Loucy (cell line): ENCODE data around the gene AJM1.

Experiments
- H2AFZ ChIP-seq: fragments of 200-600 bp; sonication (generic); 2 replicates; pipeline ENCODE4 v1.6.0; 2016; ENCODE audit warnings: antibody characterized with exemption, mild to moderate bottlenecking, low read length, moderate library complexity
- H3F3A ChIP-seq: fragments of 200-600 bp; 2 replicates; pipeline ENCODE4 v1.6.0; 2016; ENCODE audit warnings: antibody characterized with exemption, low read depth, mild to moderate bottlenecking
- H3K27me3 ChIP-seq: fragments of 200-600 bp; sonication (generic); 2 replicates; pipeline ENCODE4 v1.6.1; 2014; ENCODE audit warnings: low read length, mild to moderate bottlenecking; ENCODE audit not compliant: insufficient read depth, poor library complexity, severe bottlenecking
- H3K36me3 ChIP-seq: fragments of 200-600 bp; sonication (generic); 2 replicates; pipeline ENCODE4 v1.6.1; 2016; ENCODE audit warnings: low read length; ENCODE audit not compliant: insufficient read depth
- H3K4me1 ChIP-seq: fragments of 200-600 bp; sonication (generic); 2 replicates; pipeline ENCODE4 v1.5.1; 2014; ENCODE audit warnings: low read length, mild to moderate bottlenecking; ENCODE audit not compliant: insufficient read depth, poor library complexity, severe bottlenecking
- H3K4me2 ChIP-seq: fragments of 200-600 bp; sonication (generic); 2 replicates; pipeline ENCODE4 v1.6.0; 2014; ENCODE audit warnings: antibody characterized with exemption, low read length, low read depth, mild to moderate bottlenecking; ENCODE audit not compliant: poor library complexity, severe bottlenecking
- H3K4me3 ChIP-seq: fragments of 200-600 bp; sonication (generic); 2 replicates; pipeline ENCODE4 v1.5.1; 2014; ENCODE audit warnings: low read length, mild to moderate bottlenecking, mixed read lengths; ENCODE audit not compliant: poor library complexity, severe bottlenecking
- H3K79me2 ChIP-seq: fragments of 200-600 bp; sonication (generic); 2 replicates; pipeline ENCODE4 v1.6.1; 2014; ENCODE audit warnings: low read length; ENCODE audit not compliant: insufficient read depth
- H3K9ac ChIP-seq: fragments of 200-600 bp; sonication (generic); 2 replicates; pipeline ENCODE4 v1.6.0; 2014; ENCODE audit warnings: mild to moderate bottlenecking, low read depth, low read length, moderate library complexity; ENCODE audit not compliant: poor library complexity, severe bottlenecking
- H3K9me2 ChIP-seq: fragments of 200-600 bp; sonication (generic); replicated peaks from 2 replicates; pipeline ENCODE4 v1.6.1; 2016; ENCODE audit warnings: low read depth, low read length, mixed read lengths
- H3K9me3 ChIP-seq: fragments of 200-600 bp; sonication (generic); 2 replicates; pipeline ENCODE4 v1.6.1; 2014; ENCODE audit warnings: mild to moderate bottlenecking, antibody characterized with exemption, low read length, low read depth; ENCODE audit not compliant: insufficient read depth
- H4K20me1 ChIP-seq: fragments of 200-600 bp; sonication (generic); 2 replicates; pipeline ENCODE4 v1.6.0; 2014; ENCODE audit warnings: antibody characterized with exemption, low read length, mild to moderate bottlenecking; ENCODE audit not compliant: insufficient read depth, poor library complexity, severe bottlenecking
- CTCF ChIP-seq: fragments of 200-600 bp; sonication (generic); conservative IDR thresholded peaks from 2 replicates; pipeline ENCODE4 v1.5.1; 2014; ENCODE audit warnings: mild to moderate bottlenecking, antibody characterized with exemption, low read length
- EZH2phosphoT487 ChIP-seq: fragments of 200-600 bp; IDR thresholded peaks from 2 replicates; pipeline ENCODE4 v1.6.1; 2018; ENCODE audit warnings: antibody characterized with exemption, mild to moderate bottlenecking, moderate library complexity, borderline replicate concordance

AJM1 gene

GRCh38 chr9:136808075-136808805 is 34.0 kb upstream of the AJM1 start:
- Histone ChIP-seq H3K27me3 (no peaks in the 10 kb centered on the region), H3K79me2 (peaks cover 66% of the 10 kb centered on the region), H3K4me2 (peak overlapping the region; percentile 91), H3K36me3 (no peaks in the 10 kb centered on the region), H2AFZ (peak overlapping the region; percentile 86), H3F3A (no peaks in the 10 kb centered on the region), H4K20me1 (peaks cover 41% of the 10 kb centered on the region), H3K4me1 (peaks cover 53% of the 10 kb centered on the region), H3K4me3 (peak overlapping the region; percentile 84), H3K9ac (peak overlapping the region; percentile 70), H3K9me3 (no peaks in the 10 kb centered on the region), H3K9me2 (no peaks in the 10 kb centered on the region)
- TF ChIP-seq EZH2phosphoT487, result no peak

GRCh38 chr9:136808806-136809158 is 33.5 kb upstream of the AJM1 start:
- Histone ChIP-seq H3K9ac (peak overlapping the region; percentile 70), H2AFZ (no peak overlapping the region), H3K9me3 (no peaks in the 10 kb centered on the region), H3K36me3 (no peaks in the 10 kb centered on the region), H3K4me1 (peaks cover 54% of the 10 kb centered on the region), H3K4me2 (peak overlapping the region; percentile 91), H3F3A (no peaks in the 10 kb centered on the region), H3K79me2 (peaks cover 71% of the 10 kb centered on the region), H3K27me3 (no peaks in the 10 kb centered on the region), H3K9me2 (no peaks in the 10 kb centered on the region), H4K20me1 (peaks cover 41% of the 10 kb centered on the region), H3K4me3 (peak overlapping the region; percentile 84)
- no peak for TF ChIP-seq CTCF

GRCh38 chr9:136814725-136815421 is 27.4 kb upstream of the AJM1 start:
- H3K36me3 ChIP-seq, result no peaks in the 10 kb centered on the region
- H3K9ac ChIP-seq, result no peak overlapping the region
- TF ChIP-seq CTCF (no peak), EZH2phosphoT487 (no peak)
- H3K27me3 ChIP-seq, result no peaks in the 10 kb centered on the region
- peaks cover 28% of the 10 kb centered on the region for H3K4me1 ChIP-seq
- H4K20me1 ChIP-seq, result peaks cover 17% of the 10 kb centered on the region
- H3K4me3 ChIP-seq, result no peak overlapping the region
- H3K4me2 ChIP-seq, result no peak overlapping the region
- H3K79me2 ChIP-seq, result peaks cover 45% of the 10 kb centered on the region
- no peaks in the 10 kb centered on the region for H3K9me2 ChIP-seq
- H3K9me3 ChIP-seq, result no peaks in the 10 kb centered on the region
- no peak overlapping the region for H2AFZ ChIP-seq
- H3F3A ChIP-seq, result no peaks in the 10 kb centered on the region
